ENCODE results near the gene THPO. TPM values are rescaled to one million over a fixed set of nuclear protein-coding genes. Genes with fewer than 3 reads are reported as not detected.

Gene THPO
- total RNA-seq, 1 donor from 2014 or later: 0.24 TPM

GRCh38 chr3:184333700-184334099, 44.3 kb downstream of the THPO start:
- Histone ChIP-seq H3K4me3 (no peak overlapping the region), H3K27me3 (ENCODE audit: low read depth) (no peaks in the 10 kb centered on the region), H3K27ac (no peak overlapping the region), H3K4me1 (peaks cover 26% of the 10 kb centered on the region), H3K9me3 (no peaks in the 10 kb centered on the region), H3K36me3 (peaks cover 68% of the 10 kb centered on the region)
- no peak for TF ChIP-seq CTCF (IDR thresholded peaks at IDR 0.05)
- no peak for DNase-seq
- intact Hi-C loops (cut with DNase I): no loop called here
- no peak for ATAC-seq

GRCh38 chr3:184333190-184333589, 44.8 kb downstream of the THPO start:
- intact Hi-C loops (cut with DNase I): no loop called here
- H3K4me1 ChIP-seq: peaks cover 21% of the 10 kb centered on the region
- H3K27me3 ChIP-seq (ENCODE audit: low read depth): no peaks in the 10 kb centered on the region
- ATAC-seq (no peak), DNase-seq (no peak)
- TF ChIP-seq CTCF (IDR thresholded peaks at IDR 0.05): no peak
- no peak overlapping the region for H3K4me3 ChIP-seq
- no peak overlapping the region for H3K27ac ChIP-seq
- H3K36me3 ChIP-seq: peaks cover 73% of the 10 kb centered on the region
- H3K9me3 ChIP-seq: no peaks in the 10 kb centered on the region

GRCh38 chr3:184332370-184333090, 45.5 kb downstream of the THPO start:
- Histone ChIP-seq H3K4me1 (peaks cover 14% of the 10 kb centered on the region), H3K36me3 (peaks cover 80% of the 10 kb centered on the region), H3K4me3 (no peak overlapping the region), H3K27ac (peak overlapping the region; percentile 18), H3K9me3 (no peaks in the 10 kb centered on the region), H3K27me3 (ENCODE audit: low read depth) (no peaks in the 10 kb centered on the region)
- ATAC-seq (no peak), DNase-seq (no peak)
- no peak for TF ChIP-seq CTCF (IDR thresholded peaks at IDR 0.05)
- intact Hi-C loops (cut with DNase I): no loop called here

GRCh38 chr3:184328516-184328915, 49.5 kb downstream of the THPO start:
- no peak for TF ChIP-seq CTCF (IDR thresholded peaks at IDR 0.05)
- Histone ChIP-seq H3K4me1 (no peaks in the 10 kb centered on the region), H3K4me3 (no peak overlapping the region), H3K27me3 (ENCODE audit: low read depth) (no peaks in the 10 kb centered on the region), H3K36me3 (peaks cover 100% of the 10 kb centered on the region), H3K27ac (no peak overlapping the region), H3K9me3 (no peaks in the 10 kb centered on the region)
- DNase-seq: no peak
- intact Hi-C loops (cut with DNase I): no loop called here
- no peak for ATAC-seq

GRCh38 chr3:184327171-184327570, 50.8 kb downstream of the THPO start:
- no peak for ATAC-seq
- no peak for TF ChIP-seq CTCF (IDR thresholded peaks at IDR 0.05)
- no peak for DNase-seq
- Histone ChIP-seq H3K9me3 (no peaks in the 10 kb centered on the region), H3K27me3 (ENCODE audit: low read depth) (no peaks in the 10 kb centered on the region), H3K4me3 (no peak overlapping the region), H3K36me3 (peaks cover 100% of the 10 kb centered on the region), H3K4me1 (peaks cover 4% of the 10 kb centered on the region), H3K27ac (no peak overlapping the region)
- intact Hi-C loops (cut with DNase I): no loop called here
